ENCODE data around the gene PSMD12.
A peak's percentile ranks its signal among the peaks of the same experiment; 100 is the strongest.

The PSMD12 gene

DNA sequence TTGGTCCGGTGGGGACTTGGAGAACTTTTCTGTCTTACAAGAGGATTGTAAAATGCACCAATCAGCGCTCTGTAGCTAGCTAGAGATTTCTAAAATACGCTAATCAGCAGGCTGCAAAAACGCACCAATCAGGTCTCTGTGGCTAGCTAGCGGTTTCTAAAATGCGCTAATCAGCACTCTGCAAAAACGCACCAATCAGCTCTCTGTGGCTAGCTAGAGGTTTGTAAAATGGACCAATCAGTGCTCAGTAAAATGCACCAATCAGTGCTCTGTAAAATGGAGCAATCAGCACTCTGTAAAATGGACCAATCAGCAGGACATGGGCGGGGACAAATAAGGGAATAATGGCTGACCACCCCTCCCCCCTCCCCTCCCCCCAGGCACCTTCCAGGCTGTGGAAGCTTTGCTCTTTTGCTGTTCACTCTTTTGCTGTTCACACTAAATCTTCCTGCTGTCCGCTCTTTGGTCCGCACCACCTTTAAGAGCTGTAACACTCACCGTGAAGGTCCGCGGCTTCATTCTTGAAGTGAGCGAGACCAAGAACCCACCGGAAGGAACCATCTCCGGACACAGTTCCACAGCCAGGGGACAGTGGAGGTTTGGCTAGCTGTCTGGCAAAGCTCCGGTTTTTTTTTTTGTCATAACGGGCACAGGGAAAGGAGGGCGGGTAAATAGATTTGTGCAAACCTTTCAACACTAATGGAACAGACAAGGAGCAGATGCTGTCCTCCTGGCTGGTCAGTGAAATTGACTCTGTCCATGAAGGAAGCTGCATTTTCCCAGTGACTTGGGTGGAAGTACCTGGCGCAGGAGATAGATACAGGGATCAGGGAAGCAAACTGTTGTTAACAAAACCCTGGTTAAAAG lies 19.0 kb upstream of the PSMD12 start:
- DNase-seq = no peak

DNA sequence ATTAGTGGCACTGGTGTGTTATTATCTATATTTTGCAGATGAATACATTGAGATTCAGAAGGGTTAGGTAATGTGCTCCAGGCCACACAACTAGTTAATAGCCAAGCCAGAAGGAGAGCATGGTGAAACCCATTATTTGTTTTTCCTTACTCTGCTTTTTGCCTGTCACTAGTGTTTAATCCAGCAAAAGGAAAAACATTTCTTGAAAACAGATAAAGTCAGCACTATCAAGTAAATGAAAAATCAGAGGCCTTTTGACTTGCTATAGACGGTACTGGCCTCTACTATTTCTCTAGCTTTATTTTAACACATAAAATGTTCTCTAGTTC lies 15.5 kb upstream of the PSMD12 start:
- DNase-seq = no peak

DNA sequence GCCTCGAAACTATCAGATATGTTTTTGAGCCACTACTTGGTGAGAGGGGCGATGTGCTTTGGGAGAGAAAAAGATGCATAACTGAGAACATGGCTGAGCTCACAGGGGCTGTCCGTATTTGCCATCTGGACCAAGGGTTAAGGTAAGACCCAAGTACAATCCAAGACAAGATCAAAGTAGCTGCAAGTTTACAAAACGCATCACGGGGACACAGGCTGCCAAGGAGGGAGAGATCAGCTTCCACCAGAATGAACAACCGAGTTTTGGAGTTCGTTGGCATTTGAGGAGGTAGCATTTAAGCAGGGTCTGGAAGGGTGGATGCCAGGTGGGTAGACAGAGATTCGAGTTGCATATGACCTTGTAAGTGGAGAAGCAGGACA lies 12.9 kb upstream of the PSMD12 start:
- DNase-seq = no peak

GRCh38 chr17:67378454-67379250 lies 12.3 kb upstream of the PSMD12 start:
- DNase-seq = peak; percentile 42

GRCh38 chr17:67377488-67378453 lies 11.4 kb upstream of the PSMD12 start:
- no peak for DNase-seq

DNA sequence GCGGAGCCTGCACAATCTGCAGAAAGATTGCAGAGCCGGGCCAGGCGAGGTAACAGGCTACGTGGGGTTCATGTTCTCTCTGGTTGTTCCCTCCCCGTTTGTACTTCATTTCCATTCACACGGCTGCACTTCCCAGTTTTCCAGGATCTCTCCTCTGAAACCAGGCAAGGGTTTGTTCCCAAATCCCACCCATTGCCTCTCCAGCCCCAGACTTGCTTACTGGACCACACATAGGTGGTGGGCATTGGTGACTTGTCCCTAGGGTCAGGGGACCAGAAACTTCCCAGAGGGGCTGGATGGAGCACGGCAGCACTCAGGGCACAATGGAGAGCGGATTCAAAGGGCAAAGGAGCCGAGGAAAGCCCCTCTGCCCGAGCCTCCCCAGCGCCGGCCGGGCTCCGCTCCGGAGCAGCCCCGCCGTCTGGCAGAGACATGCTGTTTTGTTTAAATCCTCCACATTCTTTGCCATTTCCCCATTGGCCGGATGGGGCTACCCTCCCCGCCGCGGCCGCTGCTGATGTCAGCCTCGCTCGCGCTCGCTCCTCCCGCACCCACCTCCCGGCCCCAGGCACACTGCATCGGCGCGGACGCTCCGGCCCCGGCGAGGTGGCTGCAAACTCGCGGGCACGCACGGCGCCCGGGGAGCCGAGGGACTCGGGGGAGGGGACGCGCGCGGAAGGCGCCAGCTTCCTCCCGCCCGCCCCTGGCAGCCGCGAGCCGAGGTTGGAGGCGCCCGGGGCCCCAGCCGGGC lies 10.5 kb upstream of the PSMD12 start, which contains the start of gene PITPNC1:
TSS of gene PITPNC1 (plus strand) at position 545 of the 751 bp plus-strand sequence.
- DNase-seq = peak; percentile 43

DNA sequence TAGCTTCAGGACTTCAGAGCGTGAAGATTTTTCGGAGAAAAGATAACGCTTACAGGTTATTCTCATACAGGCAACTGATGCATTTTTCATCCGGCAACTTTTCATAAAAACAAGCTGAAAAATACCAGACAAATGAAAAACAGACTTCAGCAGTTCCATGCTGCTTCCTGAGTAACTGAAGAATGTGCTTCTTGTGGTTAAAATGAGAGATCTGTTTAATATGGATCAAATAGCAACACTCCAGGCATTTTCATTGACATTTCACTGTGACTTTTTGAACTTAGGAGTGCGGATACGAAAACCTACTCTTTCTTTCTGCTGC lies 10.0 kb upstream of the PSMD12 start:
- DNase-seq = no peak

DNA sequence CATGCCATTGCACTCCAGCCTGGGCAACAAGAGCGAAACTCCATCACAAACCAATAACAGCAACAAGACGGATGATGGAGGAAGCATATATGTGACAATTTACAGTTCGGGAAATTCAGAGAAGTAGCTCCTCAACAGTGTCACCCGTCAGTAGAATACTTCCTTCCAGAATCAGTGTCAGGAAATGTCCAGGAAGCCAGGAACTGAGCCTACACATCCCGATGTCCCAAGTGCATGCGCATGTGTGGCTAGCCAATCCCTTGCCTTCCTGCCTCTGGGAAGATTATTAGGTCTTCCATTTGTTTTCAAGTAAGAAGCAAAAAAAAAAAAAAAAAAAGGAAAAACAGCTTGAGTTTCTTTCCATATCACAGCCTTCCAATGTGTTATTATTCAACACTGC lies 9.3 kb upstream of the PSMD12 start:
- no peak for DNase-seq

GRCh38 chr17:67375054-67375427 lies 8.7 kb upstream of the PSMD12 start:
- no peak for DNase-seq

DNA sequence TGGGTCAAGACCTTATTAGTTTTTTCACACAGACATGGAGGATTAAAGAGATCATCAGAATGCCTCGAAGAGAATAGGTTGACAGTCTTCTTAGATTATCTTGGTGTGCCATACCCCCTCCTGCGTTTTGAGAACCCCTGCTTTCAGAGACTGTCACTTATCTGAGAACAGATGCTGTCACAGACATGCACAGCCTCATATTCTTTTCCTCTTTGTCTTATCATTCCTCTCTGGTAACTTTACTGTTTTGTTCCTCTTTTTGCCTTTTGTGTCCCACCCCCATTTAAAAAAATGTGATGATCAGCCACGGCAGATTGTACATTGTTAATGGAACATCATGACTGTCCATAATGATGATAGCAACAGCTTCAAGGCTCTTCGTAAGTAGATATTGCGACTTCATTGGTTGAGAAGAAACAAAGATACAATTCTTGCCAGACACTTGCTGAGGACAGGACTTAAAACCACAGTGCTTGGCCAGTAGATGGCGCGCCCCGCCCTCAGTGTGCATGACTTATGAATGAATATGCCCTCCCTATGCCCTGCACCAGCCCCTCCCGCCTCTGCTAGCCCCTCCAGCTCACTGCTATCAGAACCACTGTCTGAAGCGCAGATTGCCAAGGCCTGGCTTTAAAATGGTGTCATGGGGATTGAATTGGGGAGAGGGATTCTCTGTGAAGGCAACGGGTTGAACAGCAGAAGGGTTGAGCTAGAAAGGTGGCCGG lies 8.1 kb upstream of the PSMD12 start:
- DNase-seq = peak; percentile 21

- no peak for DNase-seq
Measured at GRCh38 chr17:67372751-67373150, 6.4 kb upstream of the PSMD12 start.

- DNase-seq = no peak
Measured at GRCh38 chr17:67369676-67370075, 3.3 kb upstream of the PSMD12 start.

GRCh38 chr17:67365738-67366192 lies 612 bp downstream of the PSMD12 start:
- DNase-seq = no peak

DNA sequence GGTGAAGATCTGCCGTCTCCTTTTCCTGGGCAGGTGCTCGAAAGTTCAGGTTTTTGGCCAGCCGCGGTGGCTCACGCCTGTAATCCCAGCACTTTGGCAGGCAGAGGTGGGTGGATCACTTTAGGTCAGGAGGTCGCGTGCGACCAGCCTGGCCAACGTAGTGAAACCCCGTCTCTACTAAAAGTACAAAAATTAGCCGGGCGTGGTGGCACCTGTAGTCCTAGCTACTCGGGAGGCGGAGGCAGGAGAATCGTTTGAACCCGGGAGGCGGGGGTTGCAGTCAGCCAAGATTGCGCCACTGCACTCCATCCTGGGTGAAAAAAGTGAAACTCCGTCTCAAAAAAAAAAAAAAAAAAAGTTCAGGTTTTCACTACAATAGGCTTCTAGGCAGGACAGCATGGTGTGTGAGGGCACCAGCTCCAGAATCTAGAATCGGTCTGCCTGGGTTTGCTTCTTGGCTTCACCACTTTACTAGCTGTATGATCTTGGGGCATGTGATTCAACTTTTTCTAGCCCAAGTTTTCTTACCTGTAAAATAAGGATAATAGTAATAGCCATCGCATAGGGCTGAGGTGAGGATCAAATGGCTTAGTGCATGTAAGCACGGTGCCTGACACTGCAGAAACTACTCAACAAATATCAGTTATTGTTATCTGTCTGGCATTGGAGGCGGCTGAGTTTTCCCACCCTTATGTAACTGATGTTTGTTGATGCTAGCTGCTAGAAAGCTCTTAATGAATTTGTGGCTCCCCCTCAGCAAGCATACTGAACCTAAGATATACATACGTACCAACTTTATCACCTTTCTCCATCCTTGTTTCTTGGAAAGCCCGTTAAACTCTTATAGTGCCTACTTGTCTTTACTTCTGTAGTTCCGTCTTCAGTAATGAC lies 1.3 kb downstream of the PSMD12 start:
- no peak for DNase-seq

- no peak for DNase-seq
Measured at GRCh38 chr17:67362173-67362572, 4.2 kb downstream of the PSMD12 start.

DNA sequence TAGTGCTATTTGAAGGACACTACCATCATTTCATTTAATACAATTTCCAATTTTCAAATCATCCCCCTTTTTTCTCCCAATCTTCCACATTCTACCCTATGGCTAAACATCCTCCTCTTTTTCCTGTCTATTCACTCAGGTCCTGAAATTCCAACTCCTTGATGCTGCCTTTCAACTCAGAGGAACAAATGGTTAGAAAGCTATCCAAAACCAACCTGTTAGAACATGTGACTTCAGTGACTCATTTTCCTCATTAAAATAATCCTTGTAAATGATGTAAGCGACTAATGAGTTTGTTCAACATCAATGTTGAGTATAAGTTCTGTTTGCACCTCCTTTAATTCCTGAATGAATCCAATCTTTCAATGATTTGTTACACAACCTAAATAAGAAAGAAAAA lies 5.5 kb downstream of the PSMD12 start:
- DNase-seq = no peak

DNA sequence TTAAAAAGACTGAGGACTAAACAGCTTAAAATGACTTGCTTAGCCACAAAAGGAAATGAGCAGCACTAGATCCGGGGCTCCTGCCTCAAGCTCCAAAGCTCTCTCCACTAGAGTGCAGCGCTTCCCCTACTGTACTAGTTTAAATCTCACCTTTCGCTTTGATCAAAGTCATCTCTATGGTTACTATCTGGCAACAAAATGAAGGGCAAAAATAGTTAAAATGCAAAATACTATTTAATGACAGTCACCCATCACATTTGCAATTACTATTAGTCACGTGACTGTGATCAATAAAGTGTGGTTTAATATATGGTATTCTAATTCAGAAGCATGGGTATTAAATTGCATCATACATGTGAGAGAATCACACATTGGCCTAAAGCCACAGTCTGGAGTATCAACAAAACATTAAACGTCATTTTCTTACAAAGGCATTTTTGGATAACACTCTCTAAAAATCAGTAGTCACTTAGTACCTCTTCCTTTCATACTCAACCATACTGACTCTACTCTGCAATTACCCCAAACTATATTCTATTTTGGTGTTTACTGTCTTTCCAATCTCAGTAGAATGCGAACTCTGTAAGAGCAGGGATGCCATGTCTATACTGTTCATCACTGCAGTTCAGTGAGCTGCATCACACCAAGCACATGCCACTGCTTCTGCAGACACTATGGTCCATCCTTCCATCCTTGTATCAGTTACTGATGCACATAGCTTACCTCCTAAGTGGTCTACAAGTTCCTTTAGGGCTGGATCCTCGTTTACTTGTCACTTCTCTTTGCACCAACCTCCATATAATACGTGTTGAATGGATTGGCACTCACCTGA lies 6.2 kb downstream of the PSMD12 start:
- DNase-seq = peak; percentile 13

- no peak for DNase-seq
Measured at GRCh38 chr17:67358612-67359011, 7.8 kb downstream of the PSMD12 start.

GRCh38 chr17:67353929-67354574 lies 12.3 kb downstream of the PSMD12 start:
- no peak for DNase-seq

All from NCI-H2107 (cell line).